Thyroid gland (tissue), 4 donors: ENCODE data around the gene WNT7B. TPM values are rescaled to one million over a fixed set of nuclear protein-coding genes. Genes with fewer than 3 reads are reported as not detected.

ENCODE experiments used
- DNase-seq, 2 donors: peaks; one replicate each; pipeline ENCODE4 v3.0.0-alpha.2; 2019
- H3K27ac ChIP-seq, 3 donors: fragments of 200-600 bp; sonication (generic); 1 replicate in 2 of 3; 2 replicates in 1 of 3; pipeline ENCODE4 v1.5.1; 2016 to 2019; ENCODE audit warnings: mild to moderate bottlenecking in 1 of 3, moderate library complexity in 1 of 3
- H3K27me3 ChIP-seq: fragments of 200-600 bp; sonication (generic); one replicate; pipeline ENCODE4 v1.5.1; 2019
- H3K36me3 ChIP-seq, 2 donors: fragments of 200-600 bp; sonication (generic); one replicate each; pipeline ENCODE4 v1.5.1; 2016 to 2019
- H3K4me1 ChIP-seq, 2 donors: fragments of 200-600 bp; sonication (generic); one replicate each; pipeline ENCODE4 v1.5.1; 2017 to 2019
- H3K4me3 ChIP-seq, 3 donors: fragments of 200-600 bp; sonication (generic); replicated peaks in 1 of 3; 1 replicate in 2 of 3; 2 replicates in 1 of 3; pipeline ENCODE4 v1.5.1; 2016; ENCODE audit warnings: mild to moderate bottlenecking in 1 of 3
- H3K9me3 ChIP-seq: fragments of 200-600 bp; sonication (generic); one replicate; pipeline ENCODE4 v1.5.1; 2017
- CTCF ChIP-seq, 6 experiments: fragments of 200-600 bp in 3 of 6; fragments of 450-650 bp in 3 of 6; sonication (generic) in 3 of 6; IDR thresholded peaks; one replicate each; pipeline ENCODE4 v1.5.1; 2016 to 2019; ENCODE audit warnings: antibody characterized with exemption in 6 of 6, mild to moderate bottlenecking in 2 of 6, inconsistent platforms in 1 of 6, moderate library complexity in 1 of 6
- POLR2A ChIP-seq, 2 donors: fragments of 450-650 bp; IDR thresholded peaks; one replicate each; pipeline ENCODE4 v1.6.1; 2017; ENCODE audit warnings: antibody characterized with exemption in 2 of 2, mild to moderate bottlenecking in 2 of 2, moderate library complexity in 1 of 2
- WGBS, 2 donors: methylation state at CpG; one replicate each; pipeline ENCODE4 v1.1.5; 2017; 5-methylcytosine and 5-hydroxymethylcytosine counted together
- intact Hi-C: fragments of 100-400 bp; cut with DNase I; formaldehyde crosslinking; loops from one replicate; pipeline ENCODE4 v1.15.1; 2023
- total RNA-seq, 4 donors: library from RNA; depleted of rRNA; stranded (reverse); fragments of >200 nt; gene quantifications; one replicate each; pipeline ENCODE4 v1.2.3, GENCODE V29; 2016

WNT7B gene
- total RNA-seq, 4 donors from 2014 or later: 0.83 to 4.3 (median 2.5) TPM; not detected in 1

GRCh38 chr22:45906946-45907345 lies 70.0 kb downstream of the WNT7B start:
- intact Hi-C loops: no loop called here
- Histone ChIP-seq H3K9me3 (no peaks in the 10 kb centered on the region), H3K27me3 (no peaks in the 10 kb centered on the region), H3K4me3 (no peak overlapping the region), H3K27ac (no peak overlapping the region), H3K4me1 (peaks cover 0 to 17% of the 10 kb centered on the region in 2 donors), H3K36me3 (no peaks in the 10 kb centered on the region)
- DNase-seq: no peak
- 77 to 87% methylated on average over 3 to 11 of the region's 13 CpGs for WGBS, 2 donors
- TF ChIP-seq POLR2A (IDR thresholded peaks at IDR 0.05): no peak
- no peak for TF ChIP-seq CTCF (IDR thresholded peaks at IDR 0.05)

- Histone ChIP-seq H3K4me1 (peaks cover 0 to 10% of the 10 kb centered on the region in 2 donors), H3K27ac (no peak overlapping the region), H3K27me3 (no peaks in the 10 kb centered on the region), H3K9me3 (no peaks in the 10 kb centered on the region), H3K4me3 (no peak overlapping the region), H3K36me3 (no peaks in the 10 kb centered on the region)
- WGBS, 2 donors: 59 to 74% methylated on average over 10 to 19 of the region's 33 CpGs
- DNase-seq: no peak
- TF ChIP-seq POLR2A (IDR thresholded peaks at IDR 0.05) (no peak), CTCF (IDR thresholded peaks at IDR 0.05) (no peak)
- intact Hi-C loops: no loop called here
Observed at GRCh38 chr22:45905924-45906865, 70.8 kb downstream of the WNT7B start.

GRCh38 chr22:45905326-45905923 lies 71.5 kb downstream of the WNT7B start:
- Histone ChIP-seq H3K9me3 (no peaks in the 10 kb centered on the region), H3K36me3 (no peaks in the 10 kb centered on the region), H3K27ac (no peak overlapping the region), H3K27me3 (no peaks in the 10 kb centered on the region), H3K4me1 (peaks cover 0 to 9% of the 10 kb centered on the region in 2 donors), H3K4me3 (no peak overlapping the region)
- 80% methylated on average over 23 to 27 of the region's 27 CpGs for WGBS, 2 donors
- no peak for DNase-seq
- no peak for TF ChIP-seq POLR2A (IDR thresholded peaks at IDR 0.05)
- no peak for TF ChIP-seq CTCF (IDR thresholded peaks at IDR 0.05)
- intact Hi-C loops: no loop called here

GRCh38 chr22:45904236-45904635 lies 72.7 kb downstream of the WNT7B start:
- no peak for DNase-seq
- Histone ChIP-seq H3K27ac (no peak overlapping the region), H3K27me3 (no peaks in the 10 kb centered on the region), H3K36me3 (no peaks in the 10 kb centered on the region), H3K4me3 (no peak overlapping the region), H3K9me3 (no peaks in the 10 kb centered on the region), H3K4me1 (peaks cover 0 to 9% of the 10 kb centered on the region in 2 donors)
- intact Hi-C loops: no loop called here
- 88 to 92% methylated on average over 7 of the region's 7 CpGs for WGBS, 2 donors
- TF ChIP-seq CTCF (IDR thresholded peaks at IDR 0.05) (no peak), POLR2A (IDR thresholded peaks at IDR 0.05) (no peak)
